GM21576 (cell line): ENCODE results near the gene AJM1.

Source experiments
- ATAC-seq: cut with Tn5 transposase; IDR thresholded peaks from one replicate; pipeline ENCODE4 v1.9.1; 2021; ENCODE audit warnings: mild to moderate bottlenecking, moderate library complexity; ENCODE audit not compliant: unreplicated experiment

AJM1 gene

GRCh38 chr9:136807281-136808074, 34.8 kb upstream of the AJM1 start, which contains the start of gene RABL6:
Gene RABL6 (plus strand): TSS chr9:136807948. CDS start chr9:136808197, 249 bp downstream.
- ATAC-seq, result peak; percentile 61

GRCh38 chr9:136808075-136808805, 34.0 kb upstream of the AJM1 start:
- ATAC-seq, result peak; percentile 17

GRCh38 chr9:136808806-136809158, 33.5 kb upstream of the AJM1 start:
- no peak for ATAC-seq

GRCh38 chr9:136814725-136815421, 27.4 kb upstream of the AJM1 start:
- no peak for ATAC-seq

- no peak for ATAC-seq
Measured at GRCh38 chr9:136815422-136815782, 26.9 kb upstream of the AJM1 start.

- no peak for ATAC-seq
Measured at GRCh38 chr9:136820971-136821825, 21.1 kb upstream of the AJM1 start.

GRCh38 chr9:136821826-136822544, 20.3 kb upstream of the AJM1 start:
- no peak for ATAC-seq

GRCh38 chr9:136823136-136824046, 18.9 kb upstream of the AJM1 start:
- ATAC-seq, result no peak

- ATAC-seq, result no peak
Measured at GRCh38 chr9:136824496-136825225, 17.6 kb upstream of the AJM1 start.

GRCh38 chr9:136825295-136826187, 16.7 kb upstream of the AJM1 start:
- no peak for ATAC-seq

- ATAC-seq, result no peak
Measured at GRCh38 chr9:136826188-136826541, 16.1 kb upstream of the AJM1 start.

- no peak for ATAC-seq
Measured at GRCh38 chr9:136826703-136827582, 15.3 kb upstream of the AJM1 start.

- ATAC-seq, result no peak
Measured at GRCh38 chr9:136827794-136828473, 14.3 kb upstream of the AJM1 start.

GRCh38 chr9:136828474-136829140, 13.7 kb upstream of the AJM1 start:
- ATAC-seq, result no peak

GRCh38 chr9:136829412-136829811, 12.9 kb upstream of the AJM1 start:
- ATAC-seq, result no peak
